Activated naive CD8-positive, alpha-beta T cell treated with anti-CD3 and anti-CD28 coated beads, Interleukin-2, amount 50 U/mL, for 24 hours (primary cell): ENCODE measurements around the gene MACROD2.

ENCODE experiments used
- ATAC-seq: fragments of 150-1000 bp; cut with Tn5 transposase; one replicate; pipeline ENCODE4 v1.10.0; 2021
- DNase-seq: peaks from one replicate; pipeline ENCODE4 v3.0.0; 2021
- H3K27ac Mint-ChIP-seq: one replicate; pipeline ENCODE4 v1.8.0; 2021; ENCODE audit warnings: mild to moderate bottlenecking, mixed read lengths
- H3K27me3 Mint-ChIP-seq: one replicate; pipeline ENCODE4 v1.8.0; 2021; ENCODE audit warnings: mixed read lengths
- H3K36me3 Mint-ChIP-seq: one replicate; pipeline ENCODE4 v1.8.0; 2021; ENCODE audit warnings: low read depth, mixed read lengths
- H3K4me1 Mint-ChIP-seq: one replicate; pipeline ENCODE4 v1.8.0; 2021; ENCODE audit warnings: mixed read lengths
- H3K4me3 Mint-ChIP-seq: one replicate; pipeline ENCODE4 v1.8.0; 2021; ENCODE audit warnings: mild to moderate bottlenecking, moderate library complexity, mixed read lengths
- H3K9me3 Mint-ChIP-seq: one replicate; pipeline ENCODE4 v1.8.0; 2021; ENCODE audit warnings: mixed read lengths

MACROD2 gene

DNA sequence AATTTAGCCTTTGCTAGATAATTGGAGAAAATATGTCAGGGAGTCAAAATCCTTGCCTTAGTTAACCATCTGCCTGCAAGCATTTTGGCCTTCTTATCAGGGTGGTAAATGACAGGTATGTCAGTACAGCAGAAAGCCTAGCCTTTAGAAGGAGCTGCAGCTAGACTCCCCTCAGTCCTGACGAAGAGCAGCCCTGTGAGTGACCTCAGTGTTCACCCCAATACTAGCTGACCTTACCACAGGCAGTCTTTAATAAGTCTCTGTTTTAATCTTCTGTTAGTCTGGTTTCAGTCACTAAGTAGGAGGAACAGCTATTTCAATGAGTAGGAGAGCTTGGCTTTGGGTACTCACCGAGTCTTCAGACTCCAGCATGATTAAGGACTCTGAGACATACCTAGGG lies 682.1 kb downstream of the MACROD2 start:
- no peak overlapping the region for H3K27ac Mint-ChIP-seq
- H3K36me3 Mint-ChIP-seq, result no peaks in the 10 kb centered on the region
- H3K4me1 Mint-ChIP-seq, result no peaks in the 10 kb centered on the region
- peaks cover 9% of the 10 kb centered on the region for H3K9me3 Mint-ChIP-seq
- no peaks in the 10 kb centered on the region for H3K27me3 Mint-ChIP-seq
- ATAC-seq (no peak), DNase-seq (no peak)
- no peak overlapping the region for H3K4me3 Mint-ChIP-seq

DNA sequence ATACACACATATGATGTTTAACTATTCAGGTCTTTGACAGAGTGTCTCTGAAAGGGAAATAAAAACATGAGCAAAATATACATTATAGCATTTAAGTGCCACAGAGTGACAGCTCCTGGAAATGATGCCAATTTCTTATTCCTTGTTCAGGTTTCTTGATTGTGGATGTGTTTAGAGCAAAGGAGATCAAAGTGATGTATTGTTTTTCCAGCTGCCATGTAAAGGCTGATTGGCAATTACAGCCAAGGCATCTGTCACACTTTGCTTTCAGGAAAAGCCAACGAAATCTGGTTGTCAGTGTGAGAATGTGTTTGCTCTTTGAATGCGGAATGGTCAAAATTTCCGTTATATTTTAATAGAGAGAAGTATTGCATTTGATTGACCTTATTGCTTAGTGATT lies 689.9 kb downstream of the MACROD2 start:
- no peak overlapping the region for H3K4me3 Mint-ChIP-seq
- ATAC-seq, result no peak
- H3K4me1 Mint-ChIP-seq, result no peaks in the 10 kb centered on the region
- H3K36me3 Mint-ChIP-seq, result no peaks in the 10 kb centered on the region
- no peak overlapping the region for H3K27ac Mint-ChIP-seq
- peaks cover 5% of the 10 kb centered on the region for H3K9me3 Mint-ChIP-seq
- H3K27me3 Mint-ChIP-seq, result no peaks in the 10 kb centered on the region
- DNase-seq, result no peak

DNA sequence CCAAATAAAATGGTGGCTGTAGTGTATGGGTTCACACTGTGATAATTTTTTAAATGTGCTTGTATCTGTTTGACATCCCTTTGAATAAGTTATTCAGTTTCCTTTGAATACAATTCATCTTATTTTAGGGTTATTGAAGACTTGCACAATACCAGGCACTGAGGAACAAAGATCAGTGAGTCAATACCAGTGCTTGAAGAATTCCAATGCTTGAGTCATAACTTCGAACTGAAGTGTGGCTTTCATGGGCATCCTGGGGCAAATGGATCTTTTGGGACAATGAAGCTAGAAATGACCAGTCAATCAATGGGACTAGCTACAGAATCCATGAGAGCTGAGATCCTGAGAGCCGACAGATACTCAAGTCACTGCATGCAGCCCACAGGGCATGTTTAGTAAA lies 692.0 kb downstream of the MACROD2 start:
- DNase-seq, result no peak
- no peaks in the 10 kb centered on the region for H3K36me3 Mint-ChIP-seq

DNA sequence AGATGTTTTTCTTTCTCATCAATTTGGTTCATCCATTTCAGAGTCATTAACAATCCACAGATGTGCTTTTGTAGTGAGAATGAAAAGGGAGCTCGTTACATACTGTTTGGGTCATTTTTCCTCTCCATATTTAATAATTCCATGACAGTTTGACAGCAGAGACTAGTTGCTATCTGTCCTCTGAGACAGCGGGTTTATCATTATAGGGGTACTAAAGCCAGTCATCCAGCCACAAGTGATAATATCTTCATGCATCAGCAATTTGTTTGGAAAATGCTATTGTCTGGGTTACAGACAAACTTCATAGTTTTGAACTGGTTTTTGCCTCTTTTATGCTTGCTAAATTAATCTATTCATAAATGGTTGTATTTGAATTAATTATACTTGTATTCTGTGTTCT lies 692.7 kb downstream of the MACROD2 start:
- DNase-seq (no peak), ATAC-seq (no peak)
- H3K4me1 Mint-ChIP-seq, result no peaks in the 10 kb centered on the region
- peaks cover 5% of the 10 kb centered on the region for H3K9me3 Mint-ChIP-seq
- H3K27me3 Mint-ChIP-seq, result no peaks in the 10 kb centered on the region
- no peaks in the 10 kb centered on the region for H3K36me3 Mint-ChIP-seq
- H3K27ac Mint-ChIP-seq, result no peak overlapping the region
- H3K4me3 Mint-ChIP-seq, result no peak overlapping the region

More for the DNA sequence above, 692.0 kb downstream of the MACROD2 start:
- ATAC-seq, result no peak
- Mint-ChIP-seq H3K9me3 (peaks cover 5% of the 10 kb centered on the region), H3K27ac (no peak overlapping the region), H3K4me1 (no peaks in the 10 kb centered on the region), H3K27me3 (no peaks in the 10 kb centered on the region), H3K4me3 (no peak overlapping the region)

DNA sequence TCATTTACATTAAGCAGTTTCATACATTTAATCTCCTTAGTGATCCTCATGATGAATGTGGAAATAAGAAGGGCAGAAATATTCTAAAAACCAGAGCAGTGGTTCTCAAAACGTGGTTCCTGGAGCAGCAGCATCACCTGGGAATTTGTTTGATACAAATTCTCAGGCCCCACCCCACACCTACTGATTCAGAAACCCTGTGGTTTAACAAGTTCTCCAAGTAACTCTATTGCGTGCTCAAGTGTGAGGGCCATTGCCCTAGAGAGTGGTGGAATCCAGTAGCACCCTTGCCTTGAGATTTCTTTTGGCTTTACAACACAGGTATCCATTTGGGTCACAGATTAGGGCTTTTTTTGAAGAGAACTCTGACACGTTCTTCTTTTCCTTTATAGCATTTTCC lies 696.7 kb downstream of the MACROD2 start:
- DNase-seq, result no peak
- ATAC-seq, result no peak
- Mint-ChIP-seq H3K4me3 (no peak overlapping the region), H3K9me3 (peaks cover 7% of the 10 kb centered on the region), H3K27ac (no peak overlapping the region), H3K4me1 (no peaks in the 10 kb centered on the region), H3K36me3 (no peaks in the 10 kb centered on the region), H3K27me3 (no peaks in the 10 kb centered on the region)

DNA sequence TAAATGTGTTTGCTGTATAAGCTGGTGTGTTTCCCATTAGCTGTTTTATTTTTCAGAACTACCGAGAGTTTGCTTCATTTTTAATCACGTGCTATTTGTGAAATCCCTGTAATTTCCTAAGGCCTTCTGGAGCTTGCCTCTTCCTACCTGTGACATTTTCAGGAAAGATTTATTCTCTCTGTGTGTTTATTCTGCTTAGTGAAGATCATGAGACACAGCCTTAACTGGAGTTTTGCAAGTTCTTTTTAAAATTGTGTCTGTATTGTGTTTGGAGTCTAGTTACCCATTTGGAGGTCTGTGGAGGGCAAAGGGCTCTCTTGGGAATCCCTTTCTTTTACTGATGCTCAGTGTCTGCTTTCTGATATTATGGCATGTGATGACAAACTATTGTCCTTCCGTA lies 701.2 kb downstream of the MACROD2 start:
- DNase-seq (no peak), ATAC-seq (no peak)
- Mint-ChIP-seq H3K9me3 (peaks cover 5% of the 10 kb centered on the region), H3K4me3 (no peak overlapping the region), H3K27me3 (no peaks in the 10 kb centered on the region), H3K27ac (no peak overlapping the region), H3K4me1 (no peaks in the 10 kb centered on the region), H3K36me3 (no peaks in the 10 kb centered on the region)

DNA sequence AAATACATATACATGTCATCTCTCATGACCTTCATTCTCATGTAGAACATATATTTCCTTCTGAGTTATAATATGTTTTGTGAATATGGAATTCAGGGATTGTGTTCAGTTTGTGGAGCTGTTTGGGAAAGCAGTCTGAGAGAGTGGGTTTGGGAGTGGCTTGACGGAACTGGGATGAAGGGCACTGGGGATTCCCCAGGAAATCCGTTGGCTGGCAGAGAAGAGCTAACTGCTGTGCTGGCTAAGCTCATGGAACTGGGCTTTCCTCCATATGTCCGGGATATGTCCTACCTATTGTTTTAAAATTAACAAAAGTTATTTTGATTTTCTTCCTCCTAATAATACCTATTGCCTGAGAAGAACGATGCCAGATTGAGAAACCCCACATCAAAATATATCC lies 701.6 kb downstream of the MACROD2 start:
- H3K4me1 Mint-ChIP-seq, result no peaks in the 10 kb centered on the region
- no peak overlapping the region for H3K27ac Mint-ChIP-seq
- peaks cover 5% of the 10 kb centered on the region for H3K9me3 Mint-ChIP-seq
- DNase-seq (no peak), ATAC-seq (no peak)
- no peaks in the 10 kb centered on the region for H3K36me3 Mint-ChIP-seq
- no peak overlapping the region for H3K4me3 Mint-ChIP-seq
- H3K27me3 Mint-ChIP-seq, result no peaks in the 10 kb centered on the region

DNA sequence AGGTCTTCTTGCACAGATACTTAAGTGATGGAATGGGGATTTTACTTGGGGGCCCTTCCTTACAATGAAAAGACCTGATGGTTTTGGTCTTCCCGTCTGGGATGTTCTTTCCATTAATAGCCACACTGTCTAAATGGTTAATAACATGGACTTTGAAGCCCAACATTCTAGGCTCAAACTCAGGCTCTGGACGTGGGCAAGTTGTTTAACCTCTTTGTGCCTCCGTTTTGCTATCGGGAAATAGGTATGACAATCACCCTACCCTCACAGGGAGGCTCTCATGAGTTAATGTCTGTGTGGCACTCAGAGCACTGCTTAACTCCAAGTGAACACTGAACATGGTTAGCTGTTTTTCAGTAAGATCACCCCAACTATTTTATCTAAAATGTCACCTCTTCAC lies 702.8 kb downstream of the MACROD2 start:
- H3K36me3 Mint-ChIP-seq, result no peaks in the 10 kb centered on the region
- peaks cover 5% of the 10 kb centered on the region for H3K9me3 Mint-ChIP-seq
- no peaks in the 10 kb centered on the region for H3K27me3 Mint-ChIP-seq
- no peak for DNase-seq
- no peak for ATAC-seq
- no peak overlapping the region for H3K4me3 Mint-ChIP-seq
- H3K27ac Mint-ChIP-seq, result no peak overlapping the region
- no peaks in the 10 kb centered on the region for H3K4me1 Mint-ChIP-seq

DNA sequence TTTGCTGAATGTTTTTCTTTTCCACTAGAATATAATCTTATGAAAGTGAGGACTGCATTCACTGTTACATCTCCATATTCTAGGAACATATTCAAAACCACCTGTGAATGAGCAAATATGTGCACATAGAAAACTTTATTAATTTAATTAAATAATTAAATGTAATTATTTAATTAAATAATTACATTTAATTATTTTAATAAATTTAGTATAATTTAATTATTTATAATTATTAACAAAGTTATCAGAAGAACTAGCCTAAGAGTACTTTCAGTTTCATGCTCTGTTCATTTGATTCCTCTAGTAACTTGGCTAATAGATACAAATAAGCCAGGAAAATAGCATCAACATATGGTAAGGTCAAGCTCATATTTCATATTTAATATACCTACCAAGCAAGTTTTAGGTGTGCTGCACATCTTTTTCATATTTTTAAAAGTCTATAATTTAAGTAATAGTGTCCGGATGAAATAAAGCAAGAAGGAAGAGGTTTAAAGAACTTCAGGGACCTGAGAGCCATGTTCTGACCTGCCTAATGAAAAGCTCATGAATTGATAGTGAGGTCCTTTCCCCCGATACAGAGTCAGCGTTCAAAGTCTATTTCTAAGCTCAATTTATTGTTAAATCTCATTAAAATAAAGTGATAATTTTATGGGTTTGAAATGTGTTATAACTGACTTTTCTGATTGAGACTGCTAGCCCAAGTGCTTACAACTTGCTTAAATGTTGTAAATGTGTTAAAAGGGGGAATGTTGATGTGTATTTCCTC lies 703.5 kb downstream of the MACROD2 start:
- H3K36me3 Mint-ChIP-seq, result no peaks in the 10 kb centered on the region
- ATAC-seq (no peak), DNase-seq (no peak)
- no peak overlapping the region for H3K27ac Mint-ChIP-seq
- no peaks in the 10 kb centered on the region for H3K27me3 Mint-ChIP-seq
- no peak overlapping the region for H3K4me3 Mint-ChIP-seq
- H3K4me1 Mint-ChIP-seq, result no peaks in the 10 kb centered on the region
- peaks cover 5% of the 10 kb centered on the region for H3K9me3 Mint-ChIP-seq

DNA sequence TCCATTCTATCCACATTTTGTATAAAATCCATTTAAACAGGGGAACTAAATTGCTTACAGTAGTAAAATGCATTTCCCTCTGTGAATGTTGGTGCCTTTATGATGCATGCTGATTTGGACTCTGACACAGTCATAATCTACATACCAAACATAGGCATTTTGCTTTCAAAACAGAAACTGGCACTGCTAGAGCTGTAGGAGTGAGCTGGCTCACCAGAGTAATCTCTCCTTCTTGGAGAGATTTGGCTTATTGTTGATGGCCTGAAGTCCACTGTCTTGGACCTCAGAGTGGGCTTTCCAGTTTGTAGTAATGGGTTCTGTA lies 705.3 kb downstream of the MACROD2 start:
- Mint-ChIP-seq H3K4me1 (no peaks in the 10 kb centered on the region), H3K27ac (no peak overlapping the region), H3K9me3 (peaks cover 5% of the 10 kb centered on the region), H3K4me3 (no peak overlapping the region), H3K27me3 (no peaks in the 10 kb centered on the region), H3K36me3 (no peaks in the 10 kb centered on the region)
- DNase-seq (no peak), ATAC-seq (no peak)

DNA sequence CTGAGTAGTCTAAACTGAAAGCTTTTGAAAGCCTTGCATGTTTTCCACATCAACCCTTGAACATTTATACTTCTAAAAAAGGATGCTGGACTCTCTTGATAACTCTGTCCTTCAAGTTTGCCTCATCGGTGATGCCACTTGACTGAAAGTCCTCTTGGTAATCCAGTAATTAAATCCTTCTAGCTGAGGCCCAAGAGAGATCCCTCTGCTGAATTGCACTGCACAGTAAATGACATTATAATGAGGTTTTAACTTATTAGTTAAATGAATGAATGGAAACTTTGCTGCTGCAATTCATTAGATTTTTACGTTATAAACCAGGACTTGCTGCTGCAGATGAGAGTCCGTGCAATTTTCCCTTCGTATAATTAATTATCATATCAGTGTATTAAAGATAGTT lies 706.0 kb downstream of the MACROD2 start:
- Mint-ChIP-seq H3K27ac (no peak overlapping the region), H3K9me3 (peaks cover 5% of the 10 kb centered on the region)
- no peak for DNase-seq

DNA sequence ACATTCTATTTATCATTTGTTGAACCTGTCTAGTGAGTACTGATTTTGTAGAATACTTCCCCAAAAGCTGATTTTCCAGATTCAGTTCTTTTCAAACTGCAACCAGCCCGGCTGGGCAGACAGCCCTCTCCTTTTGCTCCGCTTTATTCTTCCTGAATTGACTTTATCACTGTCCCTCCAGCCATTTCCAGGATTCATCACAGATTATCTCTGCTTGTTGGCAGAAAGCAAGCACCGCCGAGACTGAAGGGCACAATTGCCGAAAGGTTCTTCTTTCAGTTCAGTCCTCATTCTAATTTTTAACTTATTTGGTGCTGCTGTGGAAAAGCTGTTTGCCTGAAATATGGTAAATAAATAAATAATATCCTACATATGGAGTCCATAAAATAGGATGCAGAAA lies 711.2 kb downstream of the MACROD2 start:
- no peak for DNase-seq
- Mint-ChIP-seq H3K27ac (no peak overlapping the region), H3K27me3 (no peaks in the 10 kb centered on the region), H3K4me3 (no peak overlapping the region), H3K4me1 (no peaks in the 10 kb centered on the region), H3K9me3 (no peaks in the 10 kb centered on the region), H3K36me3 (no peaks in the 10 kb centered on the region)
- ATAC-seq, result no peak

More for the DNA sequence above, 706.0 kb downstream of the MACROD2 start:
- Mint-ChIP-seq H3K36me3 (no peaks in the 10 kb centered on the region), H3K4me1 (no peaks in the 10 kb centered on the region), H3K27me3 (no peaks in the 10 kb centered on the region), H3K4me3 (no peak overlapping the region)
- ATAC-seq, result no peak

DNA sequence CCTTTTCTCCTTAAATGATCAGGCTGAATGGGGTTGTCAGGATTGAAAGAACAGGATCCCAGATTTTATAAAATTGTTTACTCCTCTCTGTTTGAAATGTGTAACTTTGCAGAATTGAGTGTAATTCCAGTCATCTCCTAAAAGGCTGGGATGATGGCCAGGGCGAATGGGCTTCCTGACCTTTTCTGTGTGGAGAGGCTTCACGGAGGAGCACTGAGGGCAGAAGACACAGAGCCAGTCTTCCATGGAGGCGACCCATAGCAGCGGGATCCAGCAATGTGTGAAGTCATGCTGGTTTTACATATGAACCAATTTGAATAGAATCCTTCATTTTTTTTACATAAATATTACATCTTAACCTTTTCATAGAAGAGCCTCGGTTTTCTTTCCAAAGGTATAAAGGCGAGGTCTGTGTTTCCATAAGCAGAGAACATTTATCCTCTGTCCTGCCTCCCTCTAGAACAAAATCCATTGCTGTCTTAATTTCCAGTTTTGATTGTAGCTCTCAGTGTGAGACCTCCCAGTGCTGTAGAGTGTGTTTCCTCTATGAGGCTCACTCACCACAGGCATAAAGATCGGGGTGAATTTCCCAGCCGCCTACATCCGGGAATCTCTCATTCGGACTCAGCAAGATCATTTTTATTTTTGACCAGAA lies 711.8 kb downstream of the MACROD2 start:
- H3K4me3 Mint-ChIP-seq, result no peak overlapping the region
- ATAC-seq, result no peak

DNA sequence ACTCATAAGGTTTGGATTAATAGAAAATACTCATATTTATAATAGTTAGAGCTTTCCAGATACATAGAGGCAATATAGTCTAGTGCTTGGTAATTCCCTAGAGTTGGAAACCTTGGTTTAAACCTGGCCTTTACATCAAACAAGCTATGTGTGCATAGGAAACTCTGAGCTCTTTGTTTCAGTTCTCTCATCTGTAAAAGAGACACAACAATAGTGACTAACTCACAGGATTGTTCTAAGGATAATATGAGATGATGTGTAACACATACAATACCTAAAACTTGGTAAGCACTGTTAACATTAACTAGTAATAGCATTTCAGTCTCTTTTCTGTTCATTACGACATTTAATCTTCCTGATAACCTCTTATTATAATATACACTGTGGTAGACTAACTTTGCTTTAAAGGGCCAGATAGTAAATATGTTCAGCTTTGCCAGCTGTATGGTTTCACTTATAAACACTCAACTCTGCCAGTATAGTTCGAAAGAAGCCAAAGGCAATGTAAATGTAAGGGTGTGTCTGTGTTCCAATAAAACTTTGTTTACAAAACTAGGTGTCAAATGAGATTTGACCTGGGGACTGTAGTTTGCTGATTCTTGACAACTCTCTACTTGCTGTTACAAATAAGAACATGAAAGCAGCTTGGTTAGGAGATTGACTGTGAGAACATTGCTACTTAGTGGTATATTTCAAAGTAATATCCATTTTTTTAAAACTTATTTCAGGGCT lies 712.7 kb downstream of the MACROD2 start:
- H3K36me3 Mint-ChIP-seq, result no peaks in the 10 kb centered on the region
- H3K27me3 Mint-ChIP-seq, result no peaks in the 10 kb centered on the region
- peaks cover 4% of the 10 kb centered on the region for H3K9me3 Mint-ChIP-seq
- ATAC-seq, result no peak
- DNase-seq, result no peak
- no peaks in the 10 kb centered on the region for H3K4me1 Mint-ChIP-seq
- H3K27ac Mint-ChIP-seq, result no peak overlapping the region
- H3K4me3 Mint-ChIP-seq, result no peak overlapping the region

More for the DNA sequence above, 711.8 kb downstream of the MACROD2 start:
- Mint-ChIP-seq H3K9me3 (no peaks in the 10 kb centered on the region), H3K27ac (no peak overlapping the region), H3K27me3 (no peaks in the 10 kb centered on the region), H3K36me3 (no peaks in the 10 kb centered on the region), H3K4me1 (no peaks in the 10 kb centered on the region)
- no peak for DNase-seq

DNA sequence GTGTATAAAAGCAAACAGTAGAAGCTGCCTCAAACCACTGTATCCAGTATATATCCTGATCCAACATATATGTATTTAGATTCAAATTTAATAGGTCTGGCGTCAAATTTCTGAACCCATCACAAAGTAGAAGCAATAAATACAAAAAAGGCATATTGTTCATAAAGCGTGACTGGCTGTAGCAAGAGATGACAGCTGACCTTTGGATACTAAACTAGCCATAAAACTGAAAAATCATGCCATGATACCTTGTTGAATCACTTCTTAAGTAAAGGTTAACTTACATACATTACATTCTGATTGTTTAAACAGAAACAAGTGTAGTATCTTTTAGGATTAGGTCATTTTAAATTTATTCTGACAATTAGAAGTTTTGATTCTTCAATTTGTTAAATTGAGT lies 714.1 kb downstream of the MACROD2 start:
- Mint-ChIP-seq H3K27me3 (no peaks in the 10 kb centered on the region), H3K9me3 (peaks cover 7% of the 10 kb centered on the region), H3K36me3 (no peaks in the 10 kb centered on the region), H3K4me3 (no peak overlapping the region), H3K4me1 (no peaks in the 10 kb centered on the region), H3K27ac (no peak overlapping the region)
- DNase-seq (no peak), ATAC-seq (no peak)
